Right lobe of liver (tissue), 6 donors: ENCODE results near the gene C17orf113. TPM values are rescaled to one million over a fixed set of nuclear protein-coding genes. Genes with fewer than 3 reads are reported as not detected.
"Not testable (repeated sequence)": the region's sequence is repeated elsewhere in the genome, so short reads cannot be mapped to it uniquely, and the experiment has no call there.

ENCODE experiments used
- ATAC-seq, 4 donors: fragments of 200-7000 bp; cut with Tn5 transposase; one replicate each; pipeline ENCODE4 v1.9.1; 2020; ENCODE audit warnings: mild to moderate bottlenecking in 4 of 4, moderate library complexity in 4 of 4
- DNase-seq, 3 donors: peaks; one replicate each; pipeline ENCODE4 v3.0.0-alpha.2; 2020
- H3K27ac ChIP-seq, 3 donors: fragments of 200-600 bp; one replicate each; pipeline ENCODE4 v1.8.0; 2022
- H3K27me3 ChIP-seq, 2 donors: fragments of 200-600 bp; one replicate each; pipeline ENCODE4 v1.8.0; 2022
- H3K36me3 ChIP-seq, 4 donors: fragments of 200-600 bp; sonication (generic) in 1 of 4; one replicate each; pipeline versions ENCODE4 v1.5.1 to v1.8.0; 2017 to 2022; ENCODE audit warnings: control low read depth in 1 of 4
- H3K4me1 ChIP-seq, 4 donors: fragments of 200-600 bp; sonication (generic) in 1 of 4; one replicate each; pipeline versions ENCODE4 v1.5.1 to v1.8.0; 2017 to 2022; ENCODE audit warnings: control low read depth in 1 of 4
- H3K4me3 ChIP-seq, 3 donors: fragments of 200-600 bp; one replicate each; pipeline ENCODE4 v1.8.0; 2022
- H3K9me3 ChIP-seq, 4 donors: fragments of 200-600 bp; sonication (generic) in 1 of 4; one replicate each; pipeline versions ENCODE4 v1.5.1 to v1.8.0; 2017 to 2022; ENCODE audit warnings: control low read depth in 1 of 4
- POLR2A ChIP-seq: fragments of 450-650 bp; IDR thresholded peaks from one replicate; pipeline ENCODE4 v1.6.1; 2017; ENCODE audit warnings: antibody characterized with exemption, mild to moderate bottlenecking
- WGBS: methylation state at CpG from one replicate; pipeline ENCODE4 v1.1.6; 2018; ENCODE audit warnings: low coverage, low lambda C conversion rate; ENCODE audit not compliant: insufficient coverage; ENCODE audit errors: missing lambda C conversion rate; 5-methylcytosine and 5-hydroxymethylcytosine counted together
- intact Hi-C, 2 donors: fragments of 100-400 bp; cut with DNase I; formaldehyde crosslinking; loops; one replicate each; pipeline versions ENCODE4 v1.11.2 to v1.14.1; 2022
- total RNA-seq, 6 experiments: library from RNA; depleted of rRNA in 2 of 6; stranded (reverse); fragments of >200 nt in 2 of 6; fragmentation: NEBNext Ultra II Directional in 3 of 6; extraction: Animal tissue kit (Norgen Biotek cat#: 25700) in 3 of 6; gene quantifications; one replicate each; pipeline versions ENCODE4 v1.1.0 to v1.2.4, GENCODE V29; 2016 to 2023
- TF ChIP-seq, protein P1 (sequence below), 4 donors: fragments of 200-600 bp in 3 of 4; fragments of 450-650 bp in 1 of 4; IDR thresholded peaks; one replicate each; pipeline versions ENCODE4 v1.5.1 to v1.8.0; 2016 to 2022; ENCODE audit warnings: antibody characterized with exemption in 4 of 4, mild to moderate bottlenecking in 2 of 4
- donor health status: DM: no; HTN: yes; CAD: no.
- donor health status: DM: no; HTN: no; CAD: no.
- donor health status: DM: no; HTN: no; CAD: no.
- donor health status: DM: no; HTN: yes; CAD: no.
- donor health status: DM: no; HTN: yes; CAD: no.

Gene C17orf113
- total RNA-seq, 6 experiments from 2014 or later = 0.06 to 0.42 (median 0.12) TPM

GRCh38 chr17:42010898-42011516, 39.4 kb downstream of the C17orf113 start:
- no peaks in the 10 kb centered on the region for H3K36me3 ChIP-seq
- intact Hi-C loops = no loop called here
- H3K4me3 ChIP-seq = no peak overlapping the region
- peaks cover 0 to 33% (median 6%) of the 10 kb centered on the region in 4 donors for H3K4me1 ChIP-seq
- TF ChIP-seq POLR2A = no peak
- TF ChIP-seq, protein P1, sequence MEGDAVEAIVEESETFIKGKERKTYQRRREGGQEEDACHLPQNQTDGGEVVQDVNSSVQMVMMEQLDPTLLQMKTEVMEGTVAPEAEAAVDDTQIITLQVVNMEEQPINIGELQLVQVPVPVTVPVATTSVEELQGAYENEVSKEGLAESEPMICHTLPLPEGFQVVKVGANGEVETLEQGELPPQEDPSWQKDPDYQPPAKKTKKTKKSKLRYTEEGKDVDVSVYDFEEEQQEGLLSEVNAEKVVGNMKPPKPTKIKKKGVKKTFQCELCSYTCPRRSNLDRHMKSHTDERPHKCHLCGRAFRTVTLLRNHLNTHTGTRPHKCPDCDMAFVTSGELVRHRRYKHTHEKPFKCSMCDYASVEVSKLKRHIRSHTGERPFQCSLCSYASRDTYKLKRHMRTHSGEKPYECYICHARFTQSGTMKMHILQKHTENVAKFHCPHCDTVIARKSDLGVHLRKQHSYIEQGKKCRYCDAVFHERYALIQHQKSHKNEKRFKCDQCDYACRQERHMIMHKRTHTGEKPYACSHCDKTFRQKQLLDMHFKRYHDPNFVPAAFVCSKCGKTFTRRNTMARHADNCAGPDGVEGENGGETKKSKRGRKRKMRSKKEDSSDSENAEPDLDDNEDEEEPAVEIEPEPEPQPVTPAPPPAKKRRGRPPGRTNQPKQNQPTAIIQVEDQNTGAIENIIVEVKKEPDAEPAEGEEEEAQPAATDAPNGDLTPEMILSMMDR (IDR thresholded peaks at IDR 0.05) = no peak
- 76% methylated on average over 3 of the region's 3 CpGs for WGBS
- no peak overlapping the region for H3K27ac ChIP-seq
- no peaks in the 10 kb centered on the region for H3K27me3 ChIP-seq
- ATAC-seq = no peak
- DNase-seq = no peak
- H3K9me3 ChIP-seq = no peaks in the 10 kb centered on the region

GRCh38 chr17:42010266-42010680, 40.1 kb downstream of the C17orf113 start:
- H3K4me3 ChIP-seq, H3K36me3 ChIP-seq, H3K27ac ChIP-seq, H3K9me3 ChIP-seq, H3K27me3 ChIP-seq, intact Hi-C loops, DNase-seq: not testable (repeated sequence)
- peaks cover 0 to 26% (median 5%) of the 10 kb centered on the region in 4 donors for H3K4me1 ChIP-seq
- peak; percentile 25 to 53 (median 40) for ATAC-seq
- WGBS = 56% methylated on average over 3 of the region's 9 CpGs

DNA sequence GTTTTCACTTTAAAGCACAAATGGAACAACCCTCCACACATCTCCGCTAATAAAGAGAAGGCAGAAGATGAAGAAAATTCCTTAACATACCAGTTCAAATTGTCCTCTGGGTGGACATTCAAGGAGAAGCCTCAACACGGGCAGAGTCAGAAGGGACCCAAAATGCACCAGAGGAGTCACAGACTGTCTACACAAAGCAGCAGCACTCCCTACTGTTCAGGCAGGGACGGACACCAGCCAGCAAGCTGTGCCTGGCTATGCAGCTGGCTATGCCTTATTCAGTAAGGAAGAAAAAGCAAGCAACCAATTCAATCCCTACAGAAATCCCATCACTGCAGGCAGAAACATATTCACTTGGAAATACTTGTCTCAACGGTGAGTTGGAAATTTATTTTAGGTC, 41.2 kb downstream of the C17orf113 start:
- no peaks in the 10 kb centered on the region for H3K9me3 ChIP-seq
- no peak overlapping the region for H3K27ac ChIP-seq
- no peaks in the 10 kb centered on the region for H3K36me3 ChIP-seq
- TF ChIP-seq, protein P1 (IDR thresholded peaks at IDR 0.05) = peak in 3 of 4 donors; percentile 21 to 35 (median 23)
- no peak for TF ChIP-seq POLR2A
- ATAC-seq = peak in 3 of 4 donors; percentile 56 to 66 (median 64)
- WGBS = 68% methylated on average over 4 of the region's 4 CpGs
- DNase-seq = no peak
- H3K27me3 ChIP-seq = no peaks in the 10 kb centered on the region
- H3K4me3 ChIP-seq = no peak overlapping the region
- H3K4me1 ChIP-seq = peaks cover 0 to 22% (median 5%) of the 10 kb centered on the region in 4 donors
- intact Hi-C loops = no loop called here

GRCh38 chr17:42005166-42005565, 45.2 kb downstream of the C17orf113 start:
- Histone ChIP-seq H3K27ac (no peak overlapping the region), H3K9me3 (no peaks in the 10 kb centered on the region), H3K4me1 (peaks cover 0 to 29% (median 5%) of the 10 kb centered on the region in 4 donors), H3K36me3 (peaks cover 0 to 10% (median 0%) of the 10 kb centered on the region in 4 donors), H3K4me3 (no peak overlapping the region), H3K27me3 (no peaks in the 10 kb centered on the region)
- DNase-seq = no peak
- 67% methylated on average over 1 of the region's 1 CpG for WGBS
- no peak for TF ChIP-seq POLR2A
- TF ChIP-seq, protein P1 (IDR thresholded peaks at IDR 0.05) = no peak
- ATAC-seq = no peak
- intact Hi-C loops = no loop called here

- no peak overlapping the region for H3K4me3 ChIP-seq
- no peaks in the 10 kb centered on the region for H3K27me3 ChIP-seq
- peaks cover 0 to 23% (median 5%) of the 10 kb centered on the region in 4 donors for H3K4me1 ChIP-seq
- TF ChIP-seq, protein P1 (IDR thresholded peaks at IDR 0.05) = no peak
- TF ChIP-seq POLR2A = no peak
- intact Hi-C loops = no loop called here
- 54% methylated on average over 3 of the region's 3 CpGs for WGBS
- H3K36me3 ChIP-seq = peaks cover 0 to 30% (median 12%) of the 10 kb centered on the region in 4 donors
- H3K9me3 ChIP-seq = no peaks in the 10 kb centered on the region
- no peak overlapping the region for H3K27ac ChIP-seq
- ATAC-seq (peak in 1 of 4 donors; percentile 39), DNase-seq (no peak)
These were observed 47.6 kb downstream of the C17orf113 start for GRCh38 chr17:42002792-42003301.
